Measurements from ENCODE around the gene AGT.
"Not testable (repeated sequence)": the region's sequence is repeated elsewhere in the genome, so short reads cannot be mapped to it uniquely, and the experiment has no call there.

The AGT gene

DNA sequence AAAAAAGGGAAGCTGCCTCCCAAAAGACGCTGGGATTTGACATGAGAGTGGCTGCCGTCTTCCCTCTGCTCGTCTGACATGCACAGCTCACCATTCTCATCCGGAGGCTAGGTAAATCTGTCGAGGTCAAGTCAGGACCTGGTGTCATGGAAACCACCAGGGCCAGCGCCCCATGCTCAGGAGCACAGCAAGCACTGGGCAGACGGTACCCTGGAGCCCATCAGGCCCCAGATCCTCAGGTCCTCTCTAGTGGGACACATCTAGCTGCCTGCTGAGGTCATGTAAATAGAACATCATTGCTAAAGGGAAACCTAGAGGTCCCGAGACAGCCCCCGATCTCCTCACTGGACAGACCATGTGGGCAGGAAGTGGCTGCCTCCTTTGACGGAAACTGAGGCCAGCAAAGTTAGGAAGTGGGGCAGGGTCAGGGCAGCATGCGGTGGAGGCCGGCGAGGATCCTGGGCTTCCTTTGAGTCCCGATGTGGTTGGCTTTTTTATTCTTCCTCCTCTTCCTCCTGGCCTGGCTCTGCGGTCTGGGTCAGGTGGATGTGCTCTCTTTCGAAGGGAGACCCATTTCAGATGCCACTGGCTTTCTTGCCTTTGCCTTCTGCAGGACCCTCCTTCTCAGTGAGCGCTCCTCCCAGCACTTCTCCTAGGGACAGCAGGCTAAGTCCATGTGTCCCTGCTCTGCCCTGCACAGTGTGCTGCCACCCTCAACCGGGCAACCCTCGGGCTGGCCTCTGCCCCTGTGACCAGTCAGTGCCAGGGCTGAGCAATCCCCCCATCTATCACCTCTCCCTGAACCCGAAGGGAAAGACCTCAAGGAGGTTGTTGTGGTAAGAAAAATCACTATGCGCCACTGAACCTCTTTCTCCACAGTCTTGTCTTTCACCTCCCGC, 5.9 kb downstream of the AGT start:
- DNase-seq (ENCODE audit: low read depth in 2 of 2), result no peak

DNA sequence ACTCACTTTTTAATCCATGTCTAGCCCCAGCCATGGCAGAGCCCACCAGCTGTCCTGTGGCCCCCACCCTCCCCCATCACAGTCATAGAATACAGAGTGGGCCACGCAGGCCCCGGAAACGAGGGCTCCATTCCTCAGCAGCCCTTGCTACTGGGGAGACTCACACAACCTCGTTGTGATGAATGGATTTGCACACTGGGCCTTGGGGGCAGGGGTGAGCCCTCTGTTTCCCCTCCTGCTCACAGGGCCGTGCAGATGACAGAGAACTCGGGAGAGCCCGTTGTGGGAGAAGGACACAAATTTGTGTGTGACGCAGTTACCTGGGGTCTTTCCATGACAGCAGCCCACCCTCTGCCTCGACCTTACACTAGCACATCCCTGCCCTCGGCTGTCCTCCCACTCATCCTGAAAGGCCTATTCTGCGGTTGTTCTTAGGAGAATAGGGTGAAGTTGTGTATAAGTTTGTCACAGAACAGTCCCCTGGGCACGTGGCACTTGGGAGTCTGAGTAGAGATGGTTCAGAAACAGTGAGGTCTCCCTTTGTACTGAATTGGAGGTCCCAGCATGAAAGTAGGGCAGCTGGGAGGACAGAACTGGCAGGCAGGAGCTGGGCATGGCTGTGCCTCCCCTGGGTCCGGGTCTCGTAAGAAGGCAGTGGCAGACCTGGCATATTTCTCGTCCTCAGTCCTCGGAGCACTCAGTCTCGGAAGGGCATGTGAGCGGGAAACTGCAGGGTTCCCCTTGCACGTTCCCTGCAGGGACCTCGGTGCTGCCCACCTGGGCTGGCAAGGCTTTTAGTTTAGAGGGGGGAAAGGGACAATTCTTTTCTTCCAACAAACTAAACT, 6.8 kb downstream of the AGT start:
- no peak for DNase-seq (ENCODE audit: low read depth in 2 of 2)

DNA sequence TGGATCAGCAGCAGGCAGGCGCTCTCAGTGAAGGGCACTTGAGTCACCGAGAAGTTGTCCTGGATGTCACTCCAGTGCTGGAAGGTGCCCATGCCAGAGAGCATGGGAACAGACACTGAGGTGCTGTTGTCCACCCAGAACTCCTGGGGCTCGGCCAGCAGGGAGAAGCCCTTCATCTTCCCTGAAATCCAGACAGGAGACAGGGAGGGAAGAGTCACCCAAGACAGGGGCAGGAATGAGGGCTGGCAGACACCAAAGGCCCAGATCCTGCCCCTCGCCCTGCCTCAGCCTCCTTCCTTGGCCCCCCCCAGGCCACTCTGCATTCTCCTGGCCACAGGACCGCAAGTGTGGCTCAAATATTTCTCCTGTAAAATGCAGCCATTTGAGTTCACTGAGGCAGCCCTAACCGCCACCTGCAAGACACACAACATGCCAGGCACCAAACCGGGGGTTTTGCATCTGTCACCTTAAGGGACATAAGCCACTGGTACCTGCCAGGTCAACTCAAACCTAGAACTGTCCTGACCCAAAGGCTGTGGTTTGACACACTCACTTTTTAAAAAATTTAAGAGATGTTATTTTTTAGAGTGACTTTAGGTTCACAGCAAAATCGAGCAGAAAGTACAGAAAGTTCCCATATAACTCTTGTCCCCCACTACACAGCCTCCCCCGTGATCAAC, 7.8 kb downstream of the AGT start:
- no peak for DNase-seq (ENCODE audit: low read depth in 2 of 2)

DNA sequence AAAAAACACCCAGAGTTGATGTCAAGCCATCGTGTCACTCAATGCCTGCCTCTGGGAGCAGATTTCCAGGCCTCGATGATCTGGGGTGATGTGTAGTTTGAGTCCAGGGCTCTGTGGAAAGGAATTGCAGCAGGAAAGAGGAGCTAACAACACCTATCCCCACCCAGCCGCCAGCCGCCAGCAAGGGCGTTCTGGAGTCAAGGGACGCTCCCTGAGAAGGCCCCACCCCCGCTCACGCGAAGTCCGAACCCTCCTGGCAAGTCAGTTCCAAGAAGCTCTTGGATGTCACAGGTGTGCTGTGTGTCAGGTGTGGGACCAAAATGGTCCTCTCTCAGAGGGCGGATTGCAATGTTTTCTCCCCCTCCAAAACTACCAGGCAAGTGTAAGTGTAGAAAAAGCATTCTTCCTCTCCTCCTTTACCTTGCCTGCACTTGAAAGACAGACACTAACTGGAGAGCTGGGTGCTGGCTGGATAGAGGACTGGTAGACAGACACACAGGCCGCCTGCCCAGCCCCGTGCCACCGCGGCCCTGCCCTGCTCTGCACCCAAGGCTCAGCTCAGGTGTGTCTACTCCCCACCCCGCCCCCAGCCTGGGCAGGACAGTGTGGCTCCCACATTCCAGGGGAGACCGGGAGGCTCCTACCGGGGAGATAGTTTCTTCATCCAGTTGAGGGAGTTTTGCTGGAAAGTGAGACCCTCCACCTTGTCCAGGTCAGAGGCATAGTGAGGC, 8.5 kb downstream of the AGT start:
- DNase-seq (ENCODE audit: low read depth in 2 of 2), result no peak

DNA sequence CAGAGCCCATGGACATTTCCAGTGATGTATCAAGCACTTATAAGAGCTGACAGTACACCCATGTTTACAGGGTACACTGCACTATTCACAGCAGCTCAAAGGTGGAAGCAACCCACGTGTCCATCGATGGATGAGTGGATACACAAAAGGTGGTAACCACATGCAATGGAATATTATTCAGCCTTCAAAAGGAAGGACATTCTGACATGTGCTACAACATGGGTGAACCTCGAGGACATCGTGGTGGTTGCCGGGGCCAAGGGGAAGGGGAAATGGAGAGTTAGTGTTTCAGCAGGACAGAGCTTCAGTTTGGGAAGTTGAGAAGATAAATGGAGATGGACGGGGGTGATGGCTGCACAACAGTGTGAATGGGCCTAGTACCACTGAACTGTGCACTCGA, 9.1 kb downstream of the AGT start:
- DNase-seq (ENCODE audit: low read depth in 2 of 2), result no peak

DNA sequence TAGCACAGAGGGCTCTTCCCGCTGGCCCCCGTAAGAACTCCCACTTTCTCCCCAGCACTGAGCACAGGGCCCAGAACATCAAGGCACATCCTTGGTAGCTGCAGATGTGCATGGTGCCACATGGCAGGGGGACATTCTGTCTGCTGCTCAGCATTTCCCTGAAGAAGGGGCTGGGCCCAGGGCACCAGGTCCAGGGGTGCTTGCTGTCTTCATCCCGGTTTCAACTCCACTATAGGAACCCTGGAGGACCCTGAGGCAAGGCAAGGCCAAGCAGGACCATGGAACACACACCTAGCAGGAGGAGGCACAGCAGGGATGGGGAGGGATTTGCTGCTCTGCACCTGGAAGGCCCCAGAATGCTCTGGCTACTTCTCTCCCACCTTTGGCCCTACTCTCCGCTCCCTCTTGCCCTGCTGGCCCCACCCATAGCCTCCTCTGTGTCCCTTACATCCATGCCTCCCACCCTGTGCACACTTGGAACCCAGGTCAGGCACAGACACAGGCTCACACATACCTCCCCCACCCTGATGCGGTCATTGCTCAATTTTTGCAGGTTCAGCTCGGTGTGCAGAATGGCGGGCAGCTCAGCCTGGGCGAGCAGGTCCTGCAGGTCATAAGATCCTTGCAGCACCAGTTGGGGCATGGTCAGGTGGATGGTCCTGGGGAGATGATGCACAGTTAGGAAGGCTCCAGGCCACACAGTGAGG, 10.1 kb downstream of the AGT start:
- no peak for DNase-seq (ENCODE audit: low read depth in 2 of 2)

DNA sequence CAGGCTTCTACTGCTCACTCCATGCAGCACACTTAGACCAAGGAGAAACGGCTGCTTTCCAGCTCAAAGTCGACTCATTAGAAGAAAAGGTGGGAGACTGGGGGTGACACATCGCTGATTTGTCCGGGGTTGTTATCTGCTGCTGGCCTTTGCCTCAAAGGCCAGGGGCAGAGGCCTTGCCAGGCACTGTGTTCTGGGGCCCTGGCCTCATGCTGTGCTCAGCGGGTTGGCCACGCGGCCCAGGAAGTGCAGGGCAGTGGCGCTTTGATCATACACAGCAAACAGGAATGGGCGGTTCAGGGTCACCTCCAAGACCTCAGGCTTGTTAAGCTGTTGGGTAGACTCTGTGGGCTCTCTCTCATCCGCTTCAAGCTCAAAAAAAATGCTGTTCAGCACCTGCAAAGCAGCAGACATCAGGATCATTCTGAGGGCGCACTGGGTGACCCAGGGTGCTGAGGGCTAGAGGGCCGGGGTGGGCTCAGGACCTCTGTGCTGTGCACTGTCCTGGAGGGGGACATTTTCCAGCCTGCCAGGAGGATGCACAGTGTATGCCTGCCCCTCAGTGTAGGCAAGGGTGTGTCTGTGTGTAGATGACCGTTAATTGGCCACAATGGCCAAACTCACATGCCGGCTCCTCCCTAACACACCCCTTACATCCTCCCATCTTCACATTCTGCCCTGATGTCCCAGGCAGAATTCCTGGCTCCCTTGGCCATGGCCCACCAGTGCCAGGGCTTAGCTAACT, 10.8 kb downstream of the AGT start:
- no peak for DNase-seq (ENCODE audit: low read depth in 2 of 2)

DNA sequence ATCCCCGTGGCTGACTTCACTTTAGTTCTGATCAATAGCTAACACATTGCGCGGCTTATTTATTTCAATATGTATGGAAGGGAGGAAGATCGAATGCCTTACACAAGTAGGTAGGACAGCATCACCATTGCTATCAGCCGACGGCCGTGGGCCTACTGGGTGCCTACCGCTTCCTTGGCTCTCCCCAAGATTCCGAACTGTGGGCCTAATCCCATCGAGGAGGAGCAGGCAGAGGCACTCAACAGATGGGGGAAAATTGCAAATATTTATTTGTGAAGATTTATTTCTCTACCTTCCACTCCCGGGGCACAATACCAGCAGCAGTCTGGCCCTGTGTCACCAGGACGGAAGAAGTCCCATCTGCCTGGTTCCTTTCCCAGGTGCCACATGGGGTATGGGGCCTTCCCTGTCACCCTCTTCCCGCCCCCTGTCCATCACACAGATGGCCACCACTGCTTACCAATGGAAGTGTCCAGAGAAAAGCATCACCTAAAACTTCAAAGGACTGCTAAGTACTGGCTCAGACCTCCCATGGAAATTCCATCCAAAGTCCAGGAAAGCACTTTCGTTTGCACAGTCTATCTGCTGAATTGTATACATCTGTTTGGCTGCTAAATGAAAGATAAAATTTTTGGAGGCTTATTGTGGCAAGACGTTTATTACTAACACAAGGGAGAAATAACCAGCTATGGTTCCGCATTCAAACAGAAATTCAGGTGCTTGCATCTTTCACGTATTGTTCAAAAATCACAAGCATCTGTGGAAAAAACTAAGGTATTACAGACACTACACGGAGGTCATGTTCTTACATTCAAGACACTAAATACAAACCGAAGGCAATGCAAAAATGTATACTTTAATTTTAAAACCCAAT, 11.8 kb downstream of the AGT start:
- DNase-seq (ENCODE audit: low read depth in 2 of 2), result no peak

DNA sequence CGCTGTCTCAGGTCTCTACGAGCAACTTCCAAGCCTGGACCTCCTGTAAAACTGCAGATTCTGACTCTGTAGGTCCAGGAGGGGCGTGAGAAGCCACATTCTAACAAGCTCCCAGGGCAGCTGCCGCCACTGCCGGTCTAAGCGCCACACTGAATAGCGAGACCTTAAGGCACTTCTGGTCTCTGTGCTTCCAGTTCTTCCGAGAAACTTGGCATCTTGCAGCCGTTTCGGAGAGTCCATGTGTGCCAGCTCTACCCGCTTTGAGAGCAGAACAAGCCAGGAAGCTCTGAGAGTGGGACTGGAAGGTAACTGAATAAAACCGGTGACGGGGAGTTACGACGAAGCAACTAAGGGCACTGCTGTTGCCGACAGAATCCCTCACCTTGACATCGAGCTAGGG, 12.5 kb downstream of the AGT start:
- DNase-seq (ENCODE audit: low read depth in 2 of 2), result no peak

DNA sequence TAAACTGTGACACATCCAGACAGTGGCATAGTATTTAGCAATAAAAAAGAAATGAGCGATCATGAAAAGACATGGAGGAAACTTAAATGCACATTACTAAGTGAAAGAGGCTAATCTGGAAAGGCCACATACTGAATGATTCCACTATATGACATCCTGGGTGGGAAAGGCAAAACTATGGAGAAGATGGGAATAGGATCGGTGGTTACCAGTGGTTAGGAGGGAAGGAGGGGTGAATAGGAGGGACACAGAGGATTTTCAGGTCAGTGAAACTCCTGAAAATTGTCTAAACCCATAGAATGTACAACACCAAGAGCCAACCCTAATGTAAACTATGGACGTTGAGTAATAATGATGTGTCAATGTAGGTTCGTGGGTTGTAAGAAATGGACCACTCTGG, 13.8 kb downstream of the AGT start:
- no peak for DNase-seq (ENCODE audit: low read depth in 2 of 2)

DNA sequence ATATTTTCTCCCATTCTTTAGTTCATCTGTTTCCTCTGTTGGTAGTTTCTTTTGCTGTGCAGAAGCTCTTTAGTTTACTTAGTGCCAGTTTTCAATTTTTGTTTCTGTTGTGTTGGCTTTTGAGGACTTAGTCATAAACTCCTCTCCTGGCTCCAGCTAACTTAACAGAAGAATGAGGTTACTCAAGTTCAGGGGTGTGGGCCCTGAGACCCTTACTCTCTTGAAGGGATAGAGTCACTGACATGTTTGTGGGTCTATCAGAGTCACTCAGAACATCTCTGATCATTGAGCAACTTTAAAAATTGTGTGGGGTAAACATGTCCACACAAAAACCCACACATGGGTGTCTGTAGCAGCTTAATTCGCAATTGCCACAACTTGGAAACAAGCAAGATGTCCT, 14.2 kb downstream of the AGT start:
- no peak for DNase-seq (ENCODE audit: low read depth in 2 of 2)

DNA sequence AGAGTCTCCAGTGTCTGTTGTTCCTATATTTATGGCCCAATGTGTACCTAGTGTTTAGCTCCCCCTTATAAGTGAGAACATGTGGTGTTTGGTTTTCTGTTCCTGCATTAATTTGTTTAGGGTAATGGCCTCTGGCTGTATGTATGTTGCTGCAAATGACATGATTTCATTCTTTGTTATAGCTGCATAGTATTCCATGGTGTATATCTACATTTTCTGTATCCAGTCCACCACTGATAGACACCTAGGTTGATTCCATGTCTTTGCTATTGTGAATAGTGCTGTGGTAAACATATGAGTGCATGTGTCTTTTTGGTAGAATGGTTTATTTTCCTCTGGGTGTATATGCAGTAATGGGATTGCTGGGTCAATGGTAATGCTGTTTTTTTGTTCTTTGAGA, 15.0 kb downstream of the AGT start:
- DNase-seq (ENCODE audit: low read depth in 2 of 2), result not testable (repeated sequence)

DNA sequence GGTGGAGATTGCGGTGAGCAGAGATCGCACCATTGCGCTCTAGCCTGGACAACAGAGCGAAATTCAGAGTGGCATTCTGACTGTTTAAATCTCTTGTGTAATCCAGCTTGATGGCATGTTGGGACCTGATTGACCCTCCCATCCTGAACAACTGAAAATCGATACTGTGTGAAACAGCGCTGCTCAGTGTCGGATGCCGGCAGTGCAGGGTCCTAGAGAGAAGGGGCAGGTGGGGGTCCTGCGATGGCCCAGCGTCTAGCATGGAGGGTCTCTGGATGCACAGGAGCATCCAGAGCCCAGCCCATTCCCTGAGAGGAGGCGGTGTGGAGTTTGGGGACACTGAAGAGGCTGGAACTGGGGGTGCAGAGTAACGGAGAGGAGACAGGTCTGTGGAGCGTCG, 15.8 kb downstream of the AGT start:
- DNase-seq (ENCODE audit: low read depth in 2 of 2), result no peak

DNA sequence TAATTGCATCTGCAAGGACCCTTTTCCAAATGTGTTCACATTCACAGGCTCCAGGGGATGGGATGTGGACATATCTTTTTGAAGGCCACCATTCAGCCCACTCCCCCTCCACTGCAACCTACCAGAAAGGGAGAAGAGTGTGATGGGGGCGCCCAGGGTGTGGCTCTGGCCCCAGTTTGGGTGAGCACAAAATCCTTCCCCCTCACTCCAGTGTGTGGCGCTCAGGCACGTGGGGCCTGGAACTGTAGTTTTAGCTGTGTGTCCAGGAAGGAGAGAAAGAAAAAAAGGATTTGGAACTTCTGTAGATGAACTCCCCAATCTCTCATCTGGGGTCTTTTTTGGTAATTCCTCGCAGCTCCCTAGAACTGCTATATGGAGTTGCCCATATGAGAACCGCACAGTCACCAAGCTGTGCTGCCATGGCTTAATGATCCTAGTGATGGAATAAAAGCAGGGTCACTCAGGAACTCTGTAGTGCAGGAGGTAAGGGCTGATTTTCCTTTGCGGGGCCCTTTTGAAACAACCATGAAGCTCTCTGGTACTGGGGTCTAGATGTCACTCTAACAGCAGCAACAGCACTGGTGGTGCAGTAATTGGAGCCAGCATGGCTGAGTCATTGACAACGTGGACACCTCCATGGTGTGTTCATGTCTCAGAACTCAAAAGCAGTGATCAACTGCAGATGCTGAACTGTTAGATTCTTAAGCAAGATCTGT, 17.0 kb downstream of the AGT start:
- DNase-seq (ENCODE audit: low read depth in 2 of 2), result no peak

DNA sequence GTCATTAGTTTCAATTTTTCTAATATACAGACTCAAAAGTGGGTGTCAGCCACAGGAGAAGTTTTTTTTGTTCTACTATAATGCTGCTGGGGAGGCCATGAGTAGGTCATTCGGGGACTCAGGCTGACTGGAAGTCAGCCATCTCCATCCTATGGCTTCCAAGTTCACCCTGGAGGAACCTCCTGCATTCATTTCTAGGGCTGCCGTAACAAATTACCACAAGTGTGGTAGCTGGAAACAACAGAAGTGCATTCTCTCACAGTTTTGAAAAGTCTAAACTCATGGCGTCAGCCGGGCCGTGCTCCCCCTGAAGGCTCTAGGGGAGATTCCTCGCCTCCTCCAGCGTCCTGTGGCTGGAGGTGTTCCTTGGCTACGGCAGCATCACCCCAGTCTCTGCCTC, 17.7 kb downstream of the AGT start:
- no peak for DNase-seq (ENCODE audit: low read depth in 2 of 2)

DNA sequence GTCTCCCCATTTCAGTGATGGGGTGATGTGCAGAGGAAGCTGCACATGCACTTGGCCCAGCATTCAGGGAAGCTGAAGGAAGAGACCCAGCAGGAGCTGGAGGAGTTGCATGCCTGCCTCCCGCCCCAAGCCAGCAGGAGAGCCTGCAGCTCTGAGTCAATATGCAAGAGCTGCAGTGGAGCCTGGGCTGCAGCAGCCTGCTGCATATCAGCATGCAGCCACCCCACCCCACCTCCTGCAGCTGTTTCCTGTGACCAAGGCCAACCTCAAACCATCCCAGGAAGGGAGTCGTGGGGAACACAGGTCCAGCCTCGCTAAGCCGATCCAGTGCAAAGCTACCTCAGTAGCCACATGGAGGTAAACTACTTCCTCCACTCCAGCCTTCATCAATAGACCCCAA, 18.9 kb downstream of the AGT start:
- DNase-seq (ENCODE audit: low read depth in 2 of 2), result no peak

DNA sequence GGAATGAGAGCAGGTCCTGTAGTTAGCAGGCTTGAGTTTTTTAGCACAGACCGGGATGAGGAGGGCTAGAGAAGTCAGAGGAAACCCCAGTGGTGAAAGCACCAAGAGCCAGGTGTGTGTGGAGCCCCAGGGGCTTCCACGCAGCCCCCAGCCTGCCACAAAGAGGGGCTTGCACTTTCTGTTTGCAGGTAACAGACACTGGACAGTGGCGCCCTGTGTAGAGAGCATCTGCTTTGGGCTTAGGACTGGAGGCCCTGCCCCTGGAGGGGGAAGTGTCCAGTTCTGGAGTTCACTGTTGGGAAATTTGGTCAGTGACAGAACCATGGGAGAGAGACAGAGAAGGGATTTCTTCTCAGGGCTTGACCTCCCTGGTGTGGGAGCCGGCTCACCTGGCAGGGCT, 19.5 kb downstream of the AGT start:
- DNase-seq (ENCODE audit: low read depth in 2 of 2), result no peak

DNA sequence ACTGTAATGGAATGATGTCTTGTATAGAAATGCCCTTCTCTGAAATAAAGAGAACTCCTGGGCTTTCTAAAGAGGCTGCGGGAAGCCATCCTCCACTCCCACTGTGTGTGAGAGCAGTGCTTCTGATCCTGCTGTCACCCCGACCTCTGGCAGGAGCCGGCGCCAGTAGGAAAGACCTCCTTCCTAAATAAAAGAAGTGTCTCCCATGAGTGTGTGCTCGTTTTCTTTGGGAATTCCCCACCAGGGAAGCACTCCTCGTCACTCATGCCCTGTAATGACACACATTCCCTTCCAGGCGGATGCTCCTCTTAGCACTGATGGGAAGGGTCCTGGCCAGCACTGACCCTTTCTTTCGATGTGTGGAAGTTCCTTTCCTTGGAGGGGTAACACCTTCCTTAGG, 20.1 kb downstream of the AGT start:
- no peak for DNase-seq (ENCODE audit: low read depth in 2 of 2)

DNA sequence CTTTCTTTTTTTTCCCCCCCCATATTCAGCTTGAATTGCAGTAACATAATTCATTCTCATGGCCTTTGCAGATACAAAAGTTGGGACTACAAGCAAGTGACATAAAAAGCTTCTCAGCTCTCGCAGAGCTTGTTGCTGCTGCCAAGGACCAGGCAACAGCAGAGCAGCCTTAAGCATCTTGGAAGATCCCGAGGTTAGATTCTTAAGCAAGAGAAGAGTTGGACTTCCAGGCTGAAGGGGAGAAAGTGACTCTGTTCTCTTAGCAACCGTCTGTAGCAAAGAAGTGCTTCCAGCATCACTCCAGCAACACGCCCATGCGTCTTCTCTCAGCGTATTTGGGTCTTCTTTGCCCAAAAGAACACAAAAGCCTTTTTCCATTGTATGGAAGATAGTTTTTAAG, 20.7 kb downstream of the AGT start:
- no peak for DNase-seq (ENCODE audit: low read depth in 2 of 2)
